GM19372 (cell line): ENCODE measurements around the gene SRSF10.
"Not testable (repeated sequence)": the region's sequence is repeated elsewhere in the genome, so short reads cannot be mapped to it uniquely, and the experiment has no call there.

ENCODE experiments used
- ATAC-seq: cut with Tn5 transposase; IDR thresholded peaks from one replicate; pipeline ENCODE4 v1.9.1; 2021; ENCODE audit warnings: mild to moderate bottlenecking, low read depth, moderate library complexity; ENCODE audit not compliant: unreplicated experiment

SRSF10 gene

DNA sequence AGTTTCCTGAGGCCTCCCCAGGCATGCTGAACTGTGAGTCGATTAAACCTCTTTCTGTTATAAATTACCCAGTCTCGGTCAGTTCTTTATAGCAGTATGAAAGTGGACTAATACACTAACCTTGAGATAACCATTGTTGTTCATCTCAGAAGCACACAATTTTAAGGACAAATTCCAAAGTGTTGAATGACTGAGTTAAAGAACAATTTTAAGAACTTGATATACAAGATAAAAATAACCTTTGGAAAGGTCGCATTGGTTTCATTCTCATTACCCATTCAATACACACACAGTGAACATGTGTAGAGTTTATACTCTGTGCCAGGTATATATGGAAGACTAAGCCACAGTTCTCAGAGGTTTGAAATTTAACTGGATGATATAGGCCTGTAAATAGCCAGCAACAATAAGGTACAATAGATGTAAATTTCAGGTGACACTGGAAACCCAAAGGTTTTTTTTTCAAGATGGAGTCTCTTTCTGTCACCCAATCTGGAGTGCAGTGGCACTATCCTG, 19.1 kb upstream of the SRSF10 start:
- ATAC-seq: no peak

DNA sequence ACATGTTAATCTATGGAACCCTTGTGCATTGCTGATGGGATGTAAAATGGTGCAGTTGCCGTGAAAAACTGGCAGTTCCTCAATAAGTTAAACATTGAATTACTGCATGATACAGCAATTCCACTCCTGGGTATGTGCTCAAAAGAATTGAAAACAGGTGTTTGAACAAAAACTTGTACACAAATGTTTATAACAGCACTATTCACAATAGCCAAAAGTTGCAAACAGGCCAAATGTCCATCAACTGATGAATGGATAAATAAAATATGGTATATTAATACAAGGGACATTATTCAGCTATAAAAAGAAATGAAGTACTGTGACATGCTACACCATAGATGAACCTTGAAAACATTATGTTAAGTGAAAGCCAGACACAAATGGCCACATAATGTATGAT, 17.7 kb upstream of the SRSF10 start:
- no peak for ATAC-seq

DNA sequence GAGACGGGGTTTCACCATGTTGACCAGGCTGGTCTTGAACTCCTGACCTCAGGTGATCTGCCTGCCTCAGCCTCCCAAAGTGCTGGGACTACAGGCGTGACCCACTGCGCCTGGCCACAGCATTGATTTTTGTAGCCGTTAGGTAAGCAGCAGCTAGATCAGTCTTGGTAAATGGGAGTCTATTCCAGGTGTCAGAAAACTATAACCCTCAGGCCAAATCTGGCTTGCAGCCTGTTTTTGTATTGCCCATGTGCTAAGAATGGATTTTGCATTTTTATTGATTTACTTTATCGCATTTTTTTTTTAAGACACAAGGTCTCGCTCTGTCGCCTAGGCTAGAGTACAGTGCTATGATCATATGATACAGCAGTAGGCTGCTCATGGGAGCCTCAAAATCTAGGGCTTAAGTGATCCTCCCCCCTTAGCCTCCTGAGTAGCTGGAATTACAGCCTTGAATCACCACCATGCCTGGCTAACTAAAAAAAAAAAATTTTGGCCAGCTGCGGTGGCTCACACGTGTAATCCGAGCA, 16.6 kb upstream of the SRSF10 start:
- no peak for ATAC-seq

DNA sequence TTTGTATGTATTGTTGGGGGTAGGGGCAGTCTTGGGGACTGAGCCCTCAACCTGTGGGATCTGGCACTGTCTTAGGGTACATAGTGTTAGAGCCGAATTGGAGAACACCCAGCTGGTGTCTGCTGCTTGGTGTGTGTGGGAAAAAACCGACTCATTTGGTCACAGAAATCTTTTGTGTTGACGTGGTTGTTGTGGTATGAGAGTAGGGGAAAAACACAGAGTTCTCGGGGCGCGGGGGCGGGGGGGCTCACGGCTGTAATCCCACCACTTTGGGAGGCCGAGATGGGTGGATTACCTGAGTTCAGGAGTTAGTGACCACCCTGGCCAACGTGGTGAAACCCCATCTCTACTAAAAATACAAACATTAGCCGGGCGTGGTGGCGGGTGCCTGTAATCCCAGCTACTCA, 15.3 kb upstream of the SRSF10 start:
- no peak for ATAC-seq

DNA sequence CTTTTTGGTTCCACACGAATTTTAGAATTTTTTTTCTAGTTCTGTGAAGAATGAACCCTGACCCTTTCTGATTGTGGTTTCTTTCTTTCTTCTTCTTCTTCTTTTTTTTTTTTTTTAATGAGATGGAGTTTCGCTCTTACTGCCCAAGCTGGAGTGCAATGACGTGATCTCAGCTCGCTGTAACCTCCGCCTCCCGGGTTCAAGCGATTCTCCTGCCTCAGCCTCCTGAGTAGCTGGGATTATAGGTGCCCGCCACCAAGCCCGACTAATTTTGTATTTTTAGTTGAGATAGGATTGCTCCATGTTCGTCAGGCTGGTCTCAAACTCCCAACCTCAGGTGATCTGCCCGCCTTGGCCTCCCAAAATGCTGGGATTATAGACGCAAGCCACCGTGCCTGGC, 11.9 kb upstream of the SRSF10 start:
- not testable (repeated sequence) for ATAC-seq

DNA sequence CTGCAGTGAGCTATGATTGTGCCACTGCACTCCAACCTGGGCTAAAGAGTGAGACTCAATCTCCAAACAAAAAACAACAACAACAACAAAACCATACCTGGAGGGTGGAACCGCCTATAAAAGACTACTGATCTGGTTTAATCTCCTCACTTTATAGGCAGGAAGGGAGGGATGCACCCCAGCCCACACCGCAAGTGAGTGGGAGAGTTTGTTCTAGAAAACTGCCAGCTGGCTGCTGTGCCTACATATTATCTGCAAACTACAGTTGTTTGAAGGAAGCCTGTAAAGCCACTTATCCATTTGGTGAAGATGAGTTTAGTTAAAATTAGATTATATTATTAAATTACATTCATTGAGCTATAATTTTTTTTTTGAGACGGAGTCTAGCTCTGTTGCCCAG, 9.1 kb upstream of the SRSF10 start:
- ATAC-seq: no peak

DNA sequence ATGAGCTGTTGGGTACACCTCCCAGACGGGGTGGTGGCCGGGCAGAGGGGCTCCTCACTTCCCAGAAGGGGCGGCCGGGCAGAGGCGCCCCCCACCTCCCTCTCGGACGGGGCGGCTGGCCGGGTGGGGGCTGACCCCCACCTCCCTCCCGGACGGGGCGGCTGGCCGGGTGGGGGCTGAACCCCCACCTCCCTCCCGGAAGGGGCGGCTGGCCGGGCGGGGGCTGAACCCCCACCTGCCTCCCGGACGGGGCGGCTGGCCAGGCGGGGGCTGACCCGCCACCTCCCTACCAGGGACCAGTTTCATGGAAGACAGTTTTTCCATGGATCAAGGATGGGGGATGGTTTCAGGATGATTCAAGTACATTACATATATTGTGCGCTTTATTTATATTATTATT, 6.9 kb upstream of the SRSF10 start:
- ATAC-seq: not testable (repeated sequence)

DNA sequence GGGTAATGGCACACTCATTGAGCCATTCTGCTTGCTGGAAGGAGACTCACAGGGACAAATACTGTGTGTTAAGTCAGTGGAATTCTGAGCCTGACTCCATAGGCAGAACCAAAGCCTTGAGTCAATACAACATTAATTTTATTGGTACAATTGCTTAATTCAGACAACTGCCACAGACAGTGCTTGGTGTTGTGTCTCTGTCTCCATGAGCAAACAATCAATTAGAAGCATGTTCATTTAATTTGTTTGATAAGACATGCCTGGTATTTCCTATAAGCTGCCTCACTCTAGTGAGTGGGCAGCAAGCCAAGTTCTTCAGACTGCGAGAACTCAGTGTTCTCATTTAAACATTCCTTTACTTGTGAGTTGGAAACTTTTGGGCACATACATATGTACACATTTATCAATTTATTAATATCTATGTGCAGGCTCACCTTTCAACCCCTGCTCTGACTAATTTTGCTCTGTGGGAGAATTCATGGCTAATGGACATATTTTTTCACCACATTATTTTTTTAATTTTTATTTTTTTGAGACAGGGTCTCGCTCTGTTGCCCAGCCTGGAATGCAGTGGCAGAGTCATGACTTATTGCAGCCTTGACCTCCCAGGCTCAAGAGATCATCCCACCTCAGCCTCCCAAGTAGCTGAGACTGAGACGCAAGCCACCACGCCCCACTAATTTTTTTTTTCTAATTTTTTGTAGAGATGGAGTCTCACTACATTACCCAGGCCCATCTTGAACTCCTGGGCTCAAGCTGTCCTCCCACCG, 4.5 kb upstream of the SRSF10 start:
- no peak for ATAC-seq

DNA sequence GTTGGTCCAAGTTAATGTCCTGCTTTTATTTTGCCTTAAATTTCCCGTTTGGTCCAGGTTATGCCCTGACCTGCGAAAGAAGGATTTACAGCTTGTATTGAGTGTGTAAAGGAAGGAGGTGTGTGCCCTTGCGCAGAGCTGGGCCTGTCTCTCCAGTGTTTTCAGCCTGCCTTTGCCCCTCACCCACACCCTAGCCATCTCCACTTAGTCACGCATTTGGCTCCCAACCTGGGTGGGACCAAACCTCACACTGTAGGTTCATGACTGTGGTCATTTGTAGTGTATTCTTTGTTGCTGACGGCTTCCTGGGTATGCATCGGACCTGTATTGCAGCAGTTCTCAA, 572 bp upstream of the SRSF10 start:
- peak; percentile 3 for ATAC-seq

DNA sequence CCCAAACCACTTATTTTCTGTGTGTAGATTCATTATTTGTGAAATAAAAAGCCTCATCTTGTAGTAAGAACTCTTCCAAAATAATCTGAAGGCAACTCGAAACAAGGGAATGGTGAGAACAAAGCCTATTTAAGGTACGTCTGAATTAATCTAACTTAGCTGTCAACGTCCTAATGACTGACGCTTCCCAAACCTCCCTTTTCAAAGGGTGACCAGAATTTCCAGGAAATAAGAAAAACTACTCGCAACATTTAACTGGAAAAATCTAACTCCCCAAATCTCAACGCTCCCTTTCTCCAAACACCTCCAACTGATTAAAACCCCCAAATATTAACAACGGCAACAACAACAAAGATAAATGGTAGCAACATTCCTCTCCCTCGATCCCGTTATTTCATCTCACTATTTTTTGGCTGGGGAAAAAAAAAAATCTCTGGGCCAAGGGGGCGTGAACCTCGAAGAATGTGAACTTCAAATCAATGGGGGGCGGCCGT, 693 bp downstream of the SRSF10 start:
- no peak for ATAC-seq

DNA sequence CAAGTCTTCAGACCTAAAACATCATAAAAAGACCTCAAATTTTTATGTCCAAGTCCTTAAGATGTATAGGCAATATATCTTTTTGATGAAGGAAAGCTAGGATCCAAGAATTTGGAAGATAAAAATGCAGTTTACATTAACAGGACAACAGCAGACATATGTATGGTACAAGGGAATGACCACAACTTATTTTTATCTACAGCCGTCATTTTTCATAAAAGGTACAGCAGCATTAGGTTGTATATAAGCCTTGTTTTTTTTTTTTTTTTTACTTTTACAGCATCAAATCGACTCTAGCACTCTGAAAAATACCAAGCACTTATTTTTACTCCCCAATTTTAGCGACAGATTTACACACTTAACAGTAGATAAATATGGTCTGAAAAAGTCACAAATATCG, 1.3 kb downstream of the SRSF10 start:
- no peak for ATAC-seq

DNA sequence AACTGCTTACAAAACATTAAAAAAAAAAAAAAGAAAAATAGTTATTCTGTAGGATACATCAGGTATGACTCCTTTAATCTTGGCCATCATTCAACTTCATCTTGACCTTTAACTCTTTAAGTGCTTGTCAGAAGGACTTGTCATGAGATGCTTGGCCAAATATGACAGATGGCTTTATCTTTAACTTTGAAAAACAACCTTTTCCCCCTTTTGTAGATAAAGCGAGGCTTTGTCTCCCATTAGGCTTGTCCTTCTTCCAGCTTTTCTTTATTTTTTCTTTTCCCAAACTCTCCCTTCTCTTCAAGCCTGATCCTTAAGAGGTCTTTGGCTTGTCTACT, 2.3 kb downstream of the SRSF10 start:
- no peak for ATAC-seq

DNA sequence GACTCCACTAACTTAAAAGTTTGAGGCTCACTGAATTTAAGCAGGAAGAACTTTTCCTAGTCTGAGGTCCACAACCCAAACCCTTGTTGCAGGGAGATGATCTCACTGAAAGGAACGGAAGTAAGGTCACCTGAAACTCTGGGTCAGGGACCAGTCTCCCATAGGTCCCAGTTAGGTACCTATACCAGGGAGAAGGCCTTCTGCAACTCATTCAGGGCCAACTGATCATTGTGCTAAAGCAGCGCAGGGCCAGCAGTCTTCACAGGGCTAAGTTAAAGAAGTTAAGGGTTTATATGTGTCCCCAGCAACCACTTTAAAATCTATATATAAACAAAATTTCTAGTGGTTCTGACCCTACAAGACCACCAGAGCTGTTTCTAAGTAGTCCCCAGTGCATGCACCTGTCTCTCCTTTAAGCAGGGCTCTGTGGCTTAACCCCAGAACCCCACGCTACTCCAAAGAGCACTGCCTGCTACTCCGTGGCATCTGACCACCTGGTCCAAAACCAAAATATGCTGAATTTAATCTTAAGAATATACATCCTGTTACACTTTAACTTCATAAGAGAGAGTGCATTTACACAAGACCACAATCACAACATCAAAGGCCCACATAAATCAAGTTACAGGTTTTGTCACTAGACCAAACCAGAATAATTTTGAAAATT, 2.8 kb downstream of the SRSF10 start:
- no peak for ATAC-seq

DNA sequence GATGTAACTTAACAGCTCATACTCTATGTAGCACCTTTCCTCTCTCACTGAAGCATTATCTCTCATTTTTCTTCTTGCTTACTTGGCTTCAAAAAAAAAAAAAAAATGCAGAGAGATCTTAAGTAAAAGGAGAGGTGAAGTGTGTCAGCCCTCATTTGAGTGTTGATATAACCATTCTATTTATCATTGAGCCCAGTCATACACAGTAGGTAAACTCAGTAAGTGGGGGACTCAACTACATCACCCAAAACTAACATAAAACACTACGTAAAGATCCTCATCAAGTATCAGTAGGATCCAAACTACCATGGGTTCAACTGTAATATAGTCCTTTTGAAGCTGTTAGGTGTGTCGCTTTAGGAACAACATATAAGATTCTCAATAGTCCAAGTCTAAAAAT, 12.3 kb downstream of the SRSF10 start:
- no peak for ATAC-seq

DNA sequence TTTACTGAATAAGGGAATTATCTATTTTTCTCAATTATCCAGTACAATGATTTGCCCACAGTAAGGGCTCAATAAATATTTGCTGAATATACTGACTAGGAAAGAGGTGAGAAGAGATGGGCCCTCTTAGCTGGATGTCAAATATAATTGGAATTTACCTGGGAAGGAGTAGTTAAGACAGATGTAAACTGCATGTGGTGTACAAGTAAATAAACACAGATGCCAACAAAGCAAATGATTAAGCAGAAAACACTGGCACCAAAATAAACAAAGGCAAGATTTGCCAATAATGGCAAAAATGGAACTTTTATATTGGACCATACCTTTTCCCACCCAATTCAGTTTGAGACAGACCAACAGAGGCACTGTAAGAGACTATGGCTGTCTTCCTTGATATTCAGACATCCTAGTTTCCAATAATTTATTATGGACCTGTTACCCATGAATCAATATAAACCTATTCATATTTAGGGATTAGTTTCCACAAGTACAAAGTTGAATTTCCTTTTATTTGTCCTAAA, 13.1 kb downstream of the SRSF10 start:
- ATAC-seq: no peak

DNA sequence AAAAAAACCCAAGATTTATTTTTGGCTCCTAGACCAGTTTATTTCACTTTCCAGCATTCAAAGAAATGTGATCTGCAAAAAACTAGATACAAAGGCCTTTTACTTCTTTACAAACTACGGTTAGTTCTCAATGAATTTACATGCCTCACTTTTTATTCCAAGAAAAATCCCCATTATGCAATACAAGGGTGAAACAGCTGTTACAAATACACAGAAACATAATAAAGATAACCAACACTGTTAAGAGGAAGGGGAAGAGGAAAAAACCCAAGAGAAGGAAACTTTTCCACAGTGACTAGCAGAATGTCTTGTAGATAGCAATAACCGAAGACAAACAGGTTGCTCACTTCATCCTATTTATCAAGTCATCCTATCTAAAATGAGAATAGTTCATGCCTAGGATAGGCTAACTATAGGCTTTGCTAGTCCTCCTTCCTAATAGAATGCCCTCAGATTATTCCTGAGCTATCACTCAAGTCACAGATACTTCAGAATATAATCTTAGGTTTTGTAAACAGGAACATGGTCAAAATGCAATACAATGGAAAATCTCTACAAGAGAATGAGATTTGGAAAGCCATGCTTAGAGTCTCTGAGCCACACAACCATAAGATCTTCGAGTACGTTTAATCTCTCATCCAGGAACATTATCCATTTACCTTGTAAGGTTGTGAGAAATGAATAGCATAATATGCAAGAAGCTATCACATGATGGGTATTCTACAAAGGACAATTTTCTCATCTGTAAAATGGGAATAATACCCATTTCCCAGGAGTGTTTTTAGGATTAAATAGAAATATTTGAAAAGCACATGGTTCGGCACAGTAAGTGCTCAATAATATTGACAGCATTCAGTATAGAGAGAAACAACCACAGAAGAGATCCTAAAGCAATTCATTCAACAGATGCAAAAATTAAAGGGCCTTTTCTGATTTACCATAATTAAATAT, 15.1 kb downstream of the SRSF10 start:
- ATAC-seq: no peak

DNA sequence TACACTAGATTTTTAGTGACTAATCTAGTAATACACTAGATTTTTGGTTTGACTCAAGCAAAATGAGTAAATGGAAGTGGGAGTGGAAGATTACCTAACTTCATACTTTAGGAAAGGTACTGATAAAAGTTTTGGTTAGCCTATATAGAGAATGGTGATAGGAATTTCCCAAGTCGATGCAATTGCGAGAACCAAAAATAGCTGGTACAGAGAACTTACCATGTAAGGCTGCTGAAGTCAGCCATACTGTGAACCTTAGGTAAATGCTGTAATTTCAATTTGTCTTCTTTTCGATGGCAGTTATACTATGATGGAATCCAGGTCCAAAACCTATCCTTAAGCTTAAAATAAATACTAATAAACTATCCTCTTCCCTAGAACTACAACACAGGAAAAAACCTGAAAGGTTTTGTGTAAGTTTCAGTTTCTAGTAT, 15.9 kb downstream of the SRSF10 start:
- no peak for ATAC-seq

DNA sequence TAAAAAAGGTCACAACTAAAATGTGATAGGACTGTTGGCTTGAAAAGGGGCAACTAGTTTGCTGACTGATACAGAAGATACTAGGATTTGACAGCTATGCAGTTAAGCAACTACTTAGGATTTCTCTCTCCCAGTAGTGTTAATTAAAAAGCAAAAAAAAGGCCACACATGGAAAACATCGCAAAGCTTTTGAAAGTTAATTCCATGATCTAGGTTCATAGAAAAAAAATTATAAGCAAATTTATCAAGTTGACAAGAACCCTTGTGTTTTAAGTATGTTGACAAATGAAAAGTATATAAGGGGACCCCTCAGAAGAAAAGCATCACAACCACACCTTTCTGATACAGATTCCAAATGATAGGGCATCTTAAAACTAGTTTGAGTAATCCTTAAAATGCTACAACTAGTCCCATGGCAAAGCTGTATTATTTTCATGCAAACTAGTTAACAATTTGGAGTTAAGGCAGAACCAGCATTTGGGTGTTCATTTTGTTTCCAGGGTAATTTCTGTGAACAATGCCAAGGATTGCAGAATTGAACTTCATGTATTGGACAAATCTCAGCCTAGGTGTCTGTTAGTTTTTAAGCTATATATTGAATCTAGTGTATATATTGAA, 16.4 kb downstream of the SRSF10 start:
- no peak for ATAC-seq

DNA sequence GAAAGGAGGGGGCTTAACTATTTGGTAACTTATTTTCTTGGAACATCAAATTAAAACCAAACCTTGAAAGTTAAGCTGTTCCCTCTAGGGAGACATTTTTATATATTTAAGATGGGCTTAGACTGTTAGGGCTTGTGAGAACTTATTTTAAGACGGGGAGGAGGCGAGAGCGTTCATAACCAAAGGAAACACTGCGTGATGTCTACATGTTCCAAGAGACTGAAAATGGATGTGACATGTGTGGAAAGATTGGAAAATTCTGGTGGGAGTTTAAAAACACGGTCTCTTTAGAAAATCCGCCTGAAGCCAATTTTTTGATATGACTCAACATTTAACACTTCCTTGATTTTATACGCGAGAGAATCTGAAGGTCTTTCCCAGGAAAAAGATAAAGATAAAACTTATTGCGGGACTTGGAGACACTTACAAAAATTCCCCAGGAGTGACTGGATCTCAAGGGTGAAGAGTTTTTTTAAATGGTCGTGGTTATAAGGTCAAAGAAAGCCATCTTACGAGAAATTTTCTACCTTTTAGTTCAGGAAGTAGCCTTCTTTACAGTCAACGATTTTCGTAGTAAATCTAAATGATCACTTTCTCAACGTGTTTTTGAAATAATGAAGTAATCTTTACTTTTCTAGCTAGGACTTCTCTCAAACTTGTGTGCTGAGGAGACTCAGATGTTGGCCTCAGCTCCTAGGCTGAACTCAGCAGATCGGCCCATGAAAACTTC, 19.7 kb downstream of the SRSF10 start:
- ATAC-seq: no peak
